RPMI8226 (cell line): ENCODE data around the gene CARHSP1.
"Not testable (repeated sequence)": the region's sequence is repeated elsewhere in the genome, so short reads cannot be mapped to it uniquely, and the experiment has no call there.

Experiments used
- DNase-seq: peaks from one replicate; pipeline ENCODE4 v3.0.0-alpha.2; 2015

Gene CARHSP1

GRCh38 chr16:8892101-8892575 is 23.3 kb upstream of the CARHSP1 start:
- DNase-seq = no peak

GRCh38 chr16:8890549-8890921 is 21.7 kb upstream of the CARHSP1 start:
- no peak for DNase-seq

- DNase-seq = no peak
Measured at GRCh38 chr16:8889893-8890548, 21.2 kb upstream of the CARHSP1 start.

- no peak for DNase-seq
Measured at GRCh38 chr16:8888951-8889892, 20.4 kb upstream of the CARHSP1 start.

GRCh38 chr16:8887952-8888560 is 19.2 kb upstream of the CARHSP1 start:
- peak; percentile 23 for DNase-seq

- no peak for DNase-seq
Measured at GRCh38 chr16:8887431-8887765, 18.6 kb upstream of the CARHSP1 start.

GRCh38 chr16:8886593-8887430 is 18.0 kb upstream of the CARHSP1 start:
- no peak for DNase-seq

- peak; percentile 32 for DNase-seq
Measured at GRCh38 chr16:8885674-8886592, 17.1 kb upstream of the CARHSP1 start.

- DNase-seq = no peak
Measured at GRCh38 chr16:8882725-8883377, 14.0 kb upstream of the CARHSP1 start.

- DNase-seq = no peak
Measured at GRCh38 chr16:8882041-8882617, 13.3 kb upstream of the CARHSP1 start, which contains the start of gene LITAFD. TSS of gene LITAFD (plus strand) at chr16:8882351. CDS start at chr16:8884356, 2,005 bp downstream.

GRCh38 chr16:8880839-8881510 is 12.2 kb upstream of the CARHSP1 start:
- DNase-seq = no peak

GRCh38 chr16:8878523-8878911 is 9.7 kb upstream of the CARHSP1 start:
- no peak for DNase-seq

GRCh38 chr16:8877894-8878522 is 9.2 kb upstream of the CARHSP1 start:
- DNase-seq = no peak

GRCh38 chr16:8875317-8875716 is 6.5 kb upstream of the CARHSP1 start:
- not testable (repeated sequence) for DNase-seq

GRCh38 chr16:8874388-8874787 is 5.6 kb upstream of the CARHSP1 start:
- no peak for DNase-seq

- DNase-seq = not testable (repeated sequence)
Measured at GRCh38 chr16:8873866-8874195, 5.0 kb upstream of the CARHSP1 start.

- DNase-seq = peak; percentile 38
Measured at GRCh38 chr16:8872967-8873865, 4.4 kb upstream of the CARHSP1 start.

- no peak for DNase-seq
Measured at GRCh38 chr16:8872071-8872470, 3.3 kb upstream of the CARHSP1 start.

GRCh38 chr16:8869988-8870241 is 1.1 kb upstream of the CARHSP1 start:
- DNase-seq = not testable (repeated sequence)
